Panc1 (cell line): ENCODE data around the gene PIP5K1A.
"Not testable (repeated sequence)": the region's sequence is repeated elsewhere in the genome, so short reads cannot be mapped to it uniquely, and the experiment has no call there.

Source experiments
- POLR2AphosphoS5 ChIP-seq: IDR thresholded peaks from 2 replicates; pipeline ENCODE4 v1.6.1; 2012; ENCODE audit warnings: mild to moderate bottlenecking, low read depth, low read length, moderate library complexity
- TF ChIP-seq, protein P1 (sequence below): fragments of 450-650 bp; IDR thresholded peaks from 2 replicates; pipeline ENCODE4 v1.5.1; 2017; ENCODE audit warnings: mild to moderate bottlenecking
- TF ChIP-seq, protein P2 (sequence below), 2 experiments: IDR thresholded peaks; 2 replicates each; pipeline ENCODE4 v1.6.1; 2011 to 2012; ENCODE audit warnings: low read depth in 2 of 2, control low read depth in 1 of 2, low read length in 1 of 2, mild to moderate bottlenecking in 1 of 2, moderate library complexity in 1 of 2; ENCODE audit not compliant: insufficient read depth in 1 of 2

GRCh38 chr1:151275341-151275740 is 77.0 kb downstream of the PIP5K1A start:
- TF ChIP-seq, protein P1, sequence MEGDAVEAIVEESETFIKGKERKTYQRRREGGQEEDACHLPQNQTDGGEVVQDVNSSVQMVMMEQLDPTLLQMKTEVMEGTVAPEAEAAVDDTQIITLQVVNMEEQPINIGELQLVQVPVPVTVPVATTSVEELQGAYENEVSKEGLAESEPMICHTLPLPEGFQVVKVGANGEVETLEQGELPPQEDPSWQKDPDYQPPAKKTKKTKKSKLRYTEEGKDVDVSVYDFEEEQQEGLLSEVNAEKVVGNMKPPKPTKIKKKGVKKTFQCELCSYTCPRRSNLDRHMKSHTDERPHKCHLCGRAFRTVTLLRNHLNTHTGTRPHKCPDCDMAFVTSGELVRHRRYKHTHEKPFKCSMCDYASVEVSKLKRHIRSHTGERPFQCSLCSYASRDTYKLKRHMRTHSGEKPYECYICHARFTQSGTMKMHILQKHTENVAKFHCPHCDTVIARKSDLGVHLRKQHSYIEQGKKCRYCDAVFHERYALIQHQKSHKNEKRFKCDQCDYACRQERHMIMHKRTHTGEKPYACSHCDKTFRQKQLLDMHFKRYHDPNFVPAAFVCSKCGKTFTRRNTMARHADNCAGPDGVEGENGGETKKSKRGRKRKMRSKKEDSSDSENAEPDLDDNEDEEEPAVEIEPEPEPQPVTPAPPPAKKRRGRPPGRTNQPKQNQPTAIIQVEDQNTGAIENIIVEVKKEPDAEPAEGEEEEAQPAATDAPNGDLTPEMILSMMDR, result not testable (repeated sequence)
- TF ChIP-seq POLR2AphosphoS5, result not testable (repeated sequence)
- TF ChIP-seq, protein P2, sequence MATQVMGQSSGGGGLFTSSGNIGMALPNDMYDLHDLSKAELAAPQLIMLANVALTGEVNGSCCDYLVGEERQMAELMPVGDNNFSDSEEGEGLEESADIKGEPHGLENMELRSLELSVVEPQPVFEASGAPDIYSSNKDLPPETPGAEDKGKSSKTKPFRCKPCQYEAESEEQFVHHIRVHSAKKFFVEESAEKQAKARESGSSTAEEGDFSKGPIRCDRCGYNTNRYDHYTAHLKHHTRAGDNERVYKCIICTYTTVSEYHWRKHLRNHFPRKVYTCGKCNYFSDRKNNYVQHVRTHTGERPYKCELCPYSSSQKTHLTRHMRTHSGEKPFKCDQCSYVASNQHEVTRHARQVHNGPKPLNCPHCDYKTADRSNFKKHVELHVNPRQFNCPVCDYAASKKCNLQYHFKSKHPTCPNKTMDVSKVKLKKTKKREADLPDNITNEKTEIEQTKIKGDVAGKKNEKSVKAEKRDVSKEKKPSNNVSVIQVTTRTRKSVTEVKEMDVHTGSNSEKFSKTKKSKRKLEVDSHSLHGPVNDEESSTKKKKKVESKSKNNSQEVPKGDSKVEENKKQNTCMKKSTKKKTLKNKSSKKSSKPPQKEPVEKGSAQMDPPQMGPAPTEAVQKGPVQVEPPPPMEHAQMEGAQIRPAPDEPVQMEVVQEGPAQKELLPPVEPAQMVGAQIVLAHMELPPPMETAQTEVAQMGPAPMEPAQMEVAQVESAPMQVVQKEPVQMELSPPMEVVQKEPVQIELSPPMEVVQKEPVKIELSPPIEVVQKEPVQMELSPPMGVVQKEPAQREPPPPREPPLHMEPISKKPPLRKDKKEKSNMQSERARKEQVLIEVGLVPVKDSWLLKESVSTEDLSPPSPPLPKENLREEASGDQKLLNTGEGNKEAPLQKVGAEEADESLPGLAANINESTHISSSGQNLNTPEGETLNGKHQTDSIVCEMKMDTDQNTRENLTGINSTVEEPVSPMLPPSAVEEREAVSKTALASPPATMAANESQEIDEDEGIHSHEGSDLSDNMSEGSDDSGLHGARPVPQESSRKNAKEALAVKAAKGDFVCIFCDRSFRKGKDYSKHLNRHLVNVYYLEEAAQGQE (IDR thresholded peaks at IDR 0.05; ENCODE audit: insufficient read depth in 1 of 2, low read depth in 2 of 2, low read length in 1 of 2), result not testable (repeated sequence)
